CD4-positive, CD25-positive, alpha-beta regulatory T cell (primary cell): ENCODE results near the gene PAK1. TPM values are rescaled to one million over a fixed set of nuclear protein-coding genes. Genes with fewer than 3 reads are reported as not detected.
A peak's percentile ranks its signal among the peaks of the same experiment; 100 is the strongest.

ENCODE experiments used
- ATAC-seq, 2 donors: fragments of 150-1000 bp; cut with Tn5 transposase; one replicate each; pipeline ENCODE4 v1.10.0; 2021; ENCODE audit warnings: low read depth in 2 of 2, moderate number of reproducible peaks in 2 of 2, moderate library complexity in 1 of 2
- DNase-seq, 3 donors: peaks; one replicate each; pipeline versions ENCODE4 v3.0.0 to v3.0.0-alpha.2; 2012 to 2022; ENCODE audit warnings: mixed read lengths in 1 of 3
- H3K27ac ChIP-seq: one replicate; pipeline ENCODE4 v1.7.0; 2013; ENCODE audit warnings: mild to moderate bottlenecking, low read length; ENCODE audit not compliant: insufficient read depth, poor library complexity, severe bottlenecking
- H3K27me3 ChIP-seq: one replicate; pipeline ENCODE4 v1.7.0; 2013; ENCODE audit warnings: low read length; ENCODE audit not compliant: control insufficient read depth, insufficient read depth
- H3K36me3 ChIP-seq: one replicate; pipeline ENCODE4 v1.7.0; 2013; ENCODE audit warnings: mild to moderate bottlenecking, low read length, moderate library complexity; ENCODE audit not compliant: control insufficient read depth, insufficient read depth
- H3K4me1 ChIP-seq: 2 replicates; pipeline ENCODE4 v1.7.0; 2013; ENCODE audit warnings: mild to moderate bottlenecking, low read length; ENCODE audit not compliant: insufficient read depth, control insufficient read depth, poor library complexity, severe bottlenecking
- H3K4me3 ChIP-seq: one replicate; pipeline ENCODE4 v1.7.0; 2013; ENCODE audit warnings: low read depth, mild to moderate bottlenecking, low read length, moderate library complexity
- H3K9me3 ChIP-seq, 2 experiments: 1 replicate in 1 of 2; 2 replicates in 1 of 2; pipeline ENCODE4 v1.7.0; 2013; ENCODE audit warnings: low read length in 2 of 2, mild to moderate bottlenecking in 1 of 2, moderate library complexity in 1 of 2; ENCODE audit not compliant: control insufficient read depth in 2 of 2
- H3K27ac Mint-ChIP-seq, 3 donors: one replicate each; pipeline ENCODE4 v1.8.0; 2020 to 2022; ENCODE audit warnings: mild to moderate bottlenecking in 3 of 3, mixed read lengths in 3 of 3, moderate library complexity in 2 of 3
- H3K27me3 Mint-ChIP-seq: one replicate; pipeline ENCODE4 v1.8.0; 2022; ENCODE audit warnings: mild to moderate bottlenecking, mixed read lengths
- H3K36me3 Mint-ChIP-seq: one replicate; pipeline ENCODE4 v1.8.0; 2020; ENCODE audit warnings: mixed read lengths
- H3K4me1 Mint-ChIP-seq, 4 donors: one replicate each; pipeline ENCODE4 v1.8.0; 2020 to 2022; ENCODE audit warnings: mixed read lengths in 4 of 4, mild to moderate bottlenecking in 1 of 4
- H3K4me3 Mint-ChIP-seq, 4 donors: one replicate each; pipeline ENCODE4 v1.8.0; 2020 to 2022; ENCODE audit warnings: mild to moderate bottlenecking in 4 of 4, mixed read lengths in 4 of 4, moderate library complexity in 3 of 4
- H3K9me3 Mint-ChIP-seq, 7 donors: one replicate each; pipeline ENCODE4 v1.8.0; 2020 to 2022; ENCODE audit warnings: mixed read lengths in 7 of 7, mild to moderate bottlenecking in 3 of 7, moderate library complexity in 2 of 7
- polyA plus RNA-seq, 4 donors: library from polyadenylated mRNA; unstranded; fragments of 300-500 nt; fragmentation: Illumina TruSeq; gene quantifications; one replicate each; pipeline ENCODE4 v1.2.3, GENCODE V29; 2021
- total RNA-seq: library from RNA; stranded (reverse); gene quantifications from one replicate; pipeline ENCODE4 v1.2.3, GENCODE V29; 2022

The PAK1 gene
- total and polyA plus RNA-seq, 5 donors from 2014 or later, result 8.0 to 15.3 (median 13.8) TPM

- Histone ChIP-seq H3K4me1 (no peaks in the 10 kb centered on the region), H3K27me3 (no peaks in the 10 kb centered on the region), H3K4me3 (no peak overlapping the region), H3K9me3 (no peaks in the 10 kb centered on the region), H3K36me3 (peaks cover 10% of the 10 kb centered on the region), H3K27ac (no peak overlapping the region)
- H3K9me3 Mint-ChIP-seq, result no peaks in the 10 kb centered on the region
- no peak overlapping the region for H3K27ac Mint-ChIP-seq
- ATAC-seq (no peak), DNase-seq (no peak)
- peaks cover 23% of the 10 kb centered on the region for H3K36me3 Mint-ChIP-seq
- peaks cover 0 to 6% (median 2%) of the 10 kb centered on the region in 4 donors for H3K4me1 Mint-ChIP-seq
- no peaks in the 10 kb centered on the region for H3K27me3 Mint-ChIP-seq
- H3K4me3 Mint-ChIP-seq, result no peak overlapping the region
Observed at GRCh38 chr11:77375107-77375506, 98.8 kb downstream of the PAK1 start.

- Histone ChIP-seq H3K27me3 (no peaks in the 10 kb centered on the region), H3K4me3 (no peak overlapping the region), H3K4me1 (no peaks in the 10 kb centered on the region), H3K27ac (no peak overlapping the region), H3K9me3 (no peaks in the 10 kb centered on the region), H3K36me3 (peaks cover 10% of the 10 kb centered on the region)
- Mint-ChIP-seq H3K4me3 (no peak overlapping the region), H3K9me3 (no peaks in the 10 kb centered on the region), H3K4me1 (peaks cover 0 to 11% (median 7%) of the 10 kb centered on the region in 4 donors), H3K27me3 (no peaks in the 10 kb centered on the region), H3K27ac (no peak overlapping the region), H3K36me3 (peaks cover 18% of the 10 kb centered on the region)
- ATAC-seq (no peak), DNase-seq (no peak)
Observed at GRCh38 chr11:77374611-77375031, 99.3 kb downstream of the PAK1 start.

GRCh38 chr11:77374108-77374507 is 99.8 kb downstream of the PAK1 start:
- H3K27ac ChIP-seq, result no peak overlapping the region
- ATAC-seq, result no peak
- no peaks in the 10 kb centered on the region for H3K27me3 ChIP-seq
- no peaks in the 10 kb centered on the region for H3K9me3 ChIP-seq
- no peak overlapping the region for H3K4me3 ChIP-seq
- no peaks in the 10 kb centered on the region for H3K27me3 Mint-ChIP-seq
- no peak for DNase-seq
- H3K4me1 ChIP-seq, result no peaks in the 10 kb centered on the region
- peaks cover 13% of the 10 kb centered on the region for H3K36me3 Mint-ChIP-seq
- H3K36me3 ChIP-seq, result peaks cover 10% of the 10 kb centered on the region
- no peak overlapping the region for H3K4me3 Mint-ChIP-seq
- no peak overlapping the region for H3K27ac Mint-ChIP-seq
- H3K9me3 Mint-ChIP-seq, result no peaks in the 10 kb centered on the region
- H3K4me1 Mint-ChIP-seq, result peaks cover 0 to 11% (median 7%) of the 10 kb centered on the region in 4 donors

- peaks cover 10% of the 10 kb centered on the region for H3K36me3 Mint-ChIP-seq
- H3K27me3 Mint-ChIP-seq, result no peaks in the 10 kb centered on the region
- Histone ChIP-seq H3K4me1 (no peaks in the 10 kb centered on the region), H3K36me3 (peaks cover 5% of the 10 kb centered on the region), H3K4me3 (no peak overlapping the region), H3K9me3 (no peaks in the 10 kb centered on the region), H3K27me3 (no peaks in the 10 kb centered on the region), H3K27ac (no peak overlapping the region)
- no peaks in the 10 kb centered on the region for H3K9me3 Mint-ChIP-seq
- ATAC-seq (no peak), DNase-seq (no peak)
- H3K27ac Mint-ChIP-seq, result no peak overlapping the region
- peaks cover 0 to 11% (median 7%) of the 10 kb centered on the region in 4 donors for H3K4me1 Mint-ChIP-seq
- no peak overlapping the region for H3K4me3 Mint-ChIP-seq
Observed at GRCh38 chr11:77372726-77373125, 101.2 kb downstream of the PAK1 start.

GRCh38 chr11:77371646-77372045 is 102.2 kb downstream of the PAK1 start:
- H3K27ac ChIP-seq, result no peak overlapping the region
- no peak overlapping the region for H3K4me3 ChIP-seq
- Mint-ChIP-seq H3K9me3 (no peaks in the 10 kb centered on the region), H3K36me3 (peaks cover 10% of the 10 kb centered on the region), H3K4me1 (peaks cover 0 to 11% (median 7%) of the 10 kb centered on the region in 4 donors), H3K27ac (no peak overlapping the region), H3K27me3 (no peaks in the 10 kb centered on the region), H3K4me3 (no peak overlapping the region)
- H3K36me3 ChIP-seq, result peaks cover 5% of the 10 kb centered on the region
- H3K4me1 ChIP-seq, result no peaks in the 10 kb centered on the region
- DNase-seq (no peak), ATAC-seq (no peak)
- no peaks in the 10 kb centered on the region for H3K9me3 ChIP-seq
- H3K27me3 ChIP-seq, result no peaks in the 10 kb centered on the region

GRCh38 chr11:77370217-77370616 is 103.7 kb downstream of the PAK1 start:
- Histone ChIP-seq H3K9me3 (no peaks in the 10 kb centered on the region), H3K4me1 (no peaks in the 10 kb centered on the region), H3K27me3 (no peaks in the 10 kb centered on the region), H3K27ac (no peak overlapping the region), H3K4me3 (no peak overlapping the region), H3K36me3 (peaks cover 5% of the 10 kb centered on the region)
- DNase-seq (peak in 1 of 3 donors; percentile 4), ATAC-seq (no peak)
- Mint-ChIP-seq H3K27me3 (no peaks in the 10 kb centered on the region), H3K9me3 (peaks cover 0 to 1% (median 0%) of the 10 kb centered on the region in 7 donors), H3K27ac (peak overlapping the region in 1 of 3 donors; percentile 74), H3K4me3 (no peak overlapping the region), H3K4me1 (peaks cover 0 to 11% (median 7%) of the 10 kb centered on the region in 4 donors), H3K36me3 (peaks cover 11% of the 10 kb centered on the region)

- H3K27ac ChIP-seq, result no peak overlapping the region
- no peaks in the 10 kb centered on the region for H3K4me1 ChIP-seq
- no peaks in the 10 kb centered on the region for H3K27me3 ChIP-seq
- ATAC-seq (no peak), DNase-seq (no peak)
- no peaks in the 10 kb centered on the region for H3K9me3 ChIP-seq
- H3K4me3 ChIP-seq, result no peak overlapping the region
- H3K27me3 Mint-ChIP-seq, result no peaks in the 10 kb centered on the region
- H3K36me3 ChIP-seq, result no peaks in the 10 kb centered on the region
- peaks cover 23% of the 10 kb centered on the region for H3K36me3 Mint-ChIP-seq
- no peak overlapping the region for H3K27ac Mint-ChIP-seq
- H3K4me3 Mint-ChIP-seq, result no peak overlapping the region
- H3K4me1 Mint-ChIP-seq, result no peaks in the 10 kb centered on the region
- peaks cover 0 to 4% (median 0%) of the 10 kb centered on the region in 7 donors for H3K9me3 Mint-ChIP-seq
Observed at GRCh38 chr11:77361184-77361583, 112.7 kb downstream of the PAK1 start.

GRCh38 chr11:77359481-77359880 is 114.4 kb downstream of the PAK1 start:
- Mint-ChIP-seq H3K27me3 (no peaks in the 10 kb centered on the region), H3K4me3 (no peak overlapping the region), H3K36me3 (peaks cover 16% of the 10 kb centered on the region), H3K4me1 (no peaks in the 10 kb centered on the region), H3K9me3 (peaks cover 0 to 4% (median 0%) of the 10 kb centered on the region in 7 donors), H3K27ac (peak overlapping the region in 1 of 3 donors; percentile 26)
- ATAC-seq (no peak), DNase-seq (no peak)
- no peaks in the 10 kb centered on the region for H3K9me3 ChIP-seq
- H3K4me1 ChIP-seq, result no peaks in the 10 kb centered on the region
- no peak overlapping the region for H3K27ac ChIP-seq
- H3K27me3 ChIP-seq, result no peaks in the 10 kb centered on the region
- no peak overlapping the region for H3K4me3 ChIP-seq
- H3K36me3 ChIP-seq, result peaks cover 4% of the 10 kb centered on the region
